ENCODE measurements around the gene FLVCR1. TPM values are rescaled to one million over a fixed set of nuclear protein-coding genes. Genes with fewer than 3 reads are reported as not detected.

The FLVCR1 gene
- total and polyA plus RNA-seq, 10 donors, result 3.6 to 10.7 (median 8.0) TPM

- H3K27me3 ChIP-seq (replicated peaks in 1 of 7), result no peaks in the 10 kb centered on the region
- no peak overlapping the region for H3K4me3 ChIP-seq
- WGBS, 5 donors, result 90 to 100% (median 96%) methylated on average over 1 of the region's 1 CpG
- H3K4me1 ChIP-seq, result peaks cover 0 to 13% (median 0%) of the 10 kb centered on the region in 6 donors
- H3K36me3 ChIP-seq, result no peaks in the 10 kb centered on the region
- no peak for DNase-seq
- TF ChIP-seq POLR2A (IDR thresholded peaks at IDR 0.05), result no peak
- no peak for TF ChIP-seq CTCF (IDR thresholded peaks at IDR 0.05 in 8 of 11, conservative IDR thresholded peaks at IDR 0.05 in 3 of 11)
- TF ChIP-seq POLR2AphosphoS5 (IDR thresholded peaks at IDR 0.05), result no peak
- no peak overlapping the region for H3K27ac ChIP-seq
- H3K9me3 ChIP-seq, result peaks cover 0 to 13% (median 10%) of the 10 kb centered on the region in 8 donors
- intact Hi-C loops (cut with DNase I; ENCODE audit: low total_unique reads), result no loop called here
These were observed 83.4 kb downstream of the FLVCR1 start for GRCh38 chr1:212941452-212941851.

GRCh38 chr1:212942679-212943392 is 84.8 kb downstream of the FLVCR1 start:
- no peak for DNase-seq
- intact Hi-C loops (cut with DNase I; ENCODE audit: low total_unique reads), result no loop called here

GRCh38 chr1:212943393-212943710 is 85.3 kb downstream of the FLVCR1 start:
- peaks cover 0 to 19% (median 2%) of the 10 kb centered on the region in 6 donors for H3K4me1 ChIP-seq
- H3K9me3 ChIP-seq, result peaks cover 0 to 15% (median 10%) of the 10 kb centered on the region in 8 donors
- intact Hi-C loops (cut with DNase I; ENCODE audit: low total_unique reads), result no loop called here
- H3K27ac ChIP-seq, result no peak overlapping the region
- TF ChIP-seq POLR2AphosphoS5 (IDR thresholded peaks at IDR 0.05), result no peak
- TF ChIP-seq CTCF (IDR thresholded peaks at IDR 0.05 in 8 of 11, conservative IDR thresholded peaks at IDR 0.05 in 3 of 11), result no peak
- TF ChIP-seq POLR2A (IDR thresholded peaks at IDR 0.05), result no peak
- 77 to 90% (median 82%) methylated on average over 4 of the region's 4 CpGs for WGBS, 5 donors
- DNase-seq, result no peak
- no peaks in the 10 kb centered on the region for H3K36me3 ChIP-seq
- no peaks in the 10 kb centered on the region for H3K27me3 ChIP-seq (replicated peaks in 1 of 7)
- H3K4me3 ChIP-seq, result no peak overlapping the region

More at GRCh38 chr1:212942679-212943392, 84.8 kb downstream of the FLVCR1 start:
- no peaks in the 10 kb centered on the region for H3K27me3 ChIP-seq (replicated peaks in 1 of 7)
- 80 to 93% (median 89%) methylated on average over 6 of the region's 6 CpGs for WGBS, 5 donors
- H3K27ac ChIP-seq, result no peak overlapping the region
- peaks cover 0 to 19% (median 2%) of the 10 kb centered on the region in 6 donors for H3K4me1 ChIP-seq
- no peak for TF ChIP-seq POLR2A (IDR thresholded peaks at IDR 0.05)
- no peak overlapping the region for H3K4me3 ChIP-seq
- no peaks in the 10 kb centered on the region for H3K36me3 ChIP-seq
- H3K9me3 ChIP-seq, result peaks cover 0 to 13% (median 10%) of the 10 kb centered on the region in 8 donors

GRCh38 chr1:212944229-212944901 is 86.3 kb downstream of the FLVCR1 start:
- no peak for DNase-seq
- Histone ChIP-seq H3K4me3 (no peak overlapping the region), H3K9me3 (peaks cover 0 to 18% (median 10%) of the 10 kb centered on the region in 8 donors), H3K36me3 (no peaks in the 10 kb centered on the region), H3K4me1 (peaks cover 0 to 19% (median 2%) of the 10 kb centered on the region in 6 donors), H3K27me3 (replicated peaks in 1 of 7) (peaks cover 0 to 3% (median 0%) of the 10 kb centered on the region in 7 donors), H3K27ac (no peak overlapping the region)
- intact Hi-C loops (cut with DNase I; ENCODE audit: low total_unique reads), result no loop called here
- 61 to 74% (median 66%) methylated on average over 6 of the region's 6 CpGs for WGBS, 5 donors
- TF ChIP-seq CTCF (IDR thresholded peaks at IDR 0.05 in 8 of 11, conservative IDR thresholded peaks at IDR 0.05 in 3 of 11) (no peak), POLR2A (IDR thresholded peaks at IDR 0.05) (no peak), POLR2AphosphoS5 (IDR thresholded peaks at IDR 0.05) (no peak)

Measured in spleen (tissue), 11 donors.